LNCAP (cell line): Measurements from ENCODE around the gene AVPR1B.

Experiments
- CTCF ChIP-seq: fragments of 450-650 bp; IDR thresholded peaks from 2 replicates; pipeline ENCODE4 v1.5.1; 2017; ENCODE audit warnings: mild to moderate bottlenecking

AVPR1B gene

GRCh38 chr1:206135248-206135647, 18.1 kb upstream of the AVPR1B start:
- TF ChIP-seq CTCF = no peak

- TF ChIP-seq CTCF = no peak
Observed at GRCh38 chr1:206133751-206134415, 16.7 kb upstream of the AVPR1B start.

- no peak for TF ChIP-seq CTCF
Observed at GRCh38 chr1:206131037-206131436, 13.8 kb upstream of the AVPR1B start.

- no peak for TF ChIP-seq CTCF
Observed at GRCh38 chr1:206128196-206128595, 11.0 kb upstream of the AVPR1B start.

GRCh38 chr1:206127336-206127735, 10.1 kb upstream of the AVPR1B start:
- TF ChIP-seq CTCF = no peak

- no peak for TF ChIP-seq CTCF
Observed at GRCh38 chr1:206125346-206125745, 8.2 kb upstream of the AVPR1B start.

GRCh38 chr1:206122686-206123085, 5.5 kb upstream of the AVPR1B start:
- no peak for TF ChIP-seq CTCF

- TF ChIP-seq CTCF = no peak
Observed at GRCh38 chr1:206121269-206121668, 4.1 kb upstream of the AVPR1B start.
